Neural cell (in vitro differentiated cells): ENCODE data around the gene RIMS4. TPM values are rescaled to one million over a fixed set of nuclear protein-coding genes. Genes with fewer than 3 reads are reported as not detected.

Experiments
- H2AFZ ChIP-seq: fragments of 200-600, 300-800 bp; sonication (generic), shearing (Covaris generic); 2 replicates; pipeline ENCODE4 v1.6.0; 2014; ENCODE audit warnings: low read depth, mild to moderate bottlenecking, antibody characterized with exemption, low read length, moderate library complexity
- H3F3A ChIP-seq: fragments of 200-600 bp; shearing (Covaris generic); 2 replicates; pipeline ENCODE4 v1.6.1; 2016; ENCODE audit warnings: mild to moderate bottlenecking, moderate library complexity, mixed read lengths, antibody characterized with exemption, low read length; ENCODE audit not compliant: insufficient read depth, poor library complexity, severe bottlenecking
- H3K27ac ChIP-seq: fragments of 200-600, 300-800 bp; sonication (generic), shearing (Covaris generic); 2 replicates; pipeline ENCODE4 v1.5.1; 2014; ENCODE audit warnings: mild to moderate bottlenecking, low read length, moderate library complexity
- H3K27me3 ChIP-seq: fragments of 300-800, 200-600 bp; sonication (generic), shearing (Covaris generic); 2 replicates; pipeline ENCODE4 v1.6.0; 2014; ENCODE audit warnings: mild to moderate bottlenecking, low read depth, low read length, moderate library complexity; ENCODE audit not compliant: insufficient read depth
- H3K36me3 ChIP-seq: fragments of 300-800, 200-600 bp; sonication (generic), shearing (Covaris generic); 2 replicates; pipeline ENCODE4 v1.5.1; 2014; ENCODE audit warnings: mild to moderate bottlenecking, antibody characterized with exemption, low read length, moderate library complexity; ENCODE audit not compliant: insufficient read depth
- H3K4me2 ChIP-seq: fragments of 300-800, 200-600 bp; sonication (generic), shearing (Covaris generic); 2 replicates; pipeline ENCODE4 v1.6.0; 2014; ENCODE audit warnings: mild to moderate bottlenecking, low read length
- H3K4me3 ChIP-seq: fragments of 300-800, 200-600 bp; sonication (generic), shearing (Covaris generic); 2 replicates; pipeline ENCODE4 v1.5.1; 2014; ENCODE audit warnings: mild to moderate bottlenecking, low read length, moderate library complexity
- H3K79me2 ChIP-seq: fragments of 200-600 bp; shearing (Covaris generic); replicated peaks from 2 replicates; pipeline ENCODE4 v1.6.0; 2014; ENCODE audit warnings: mild to moderate bottlenecking, low read length, moderate library complexity; ENCODE audit not compliant: insufficient read depth
- H3K9ac ChIP-seq: fragments of 300-800, 200-600 bp; sonication (generic), shearing (Covaris generic); 2 replicates; pipeline ENCODE4 v1.6.1; 2016; ENCODE audit warnings: mild to moderate bottlenecking, low read length, mixed read lengths
- H3K9me2 ChIP-seq: fragments of 200-600 bp; shearing (Covaris generic); 2 replicates; pipeline ENCODE4 v1.6.1; 2016; ENCODE audit warnings: mild to moderate bottlenecking, low read length, mixed read lengths; ENCODE audit not compliant: insufficient read depth
- H3K9me3 ChIP-seq: fragments of 200-600, 300-800 bp; sonication (generic), shearing (Covaris generic); 2 replicates; pipeline ENCODE4 v1.6.1; 2016; ENCODE audit warnings: mild to moderate bottlenecking, mixed run types, low read length, moderate library complexity, mixed read lengths
- H4K20me1 ChIP-seq: fragments of 200-600 bp; shearing (Covaris generic); 2 replicates; pipeline ENCODE4 v1.6.1; 2016; ENCODE audit warnings: mild to moderate bottlenecking, mixed run types; ENCODE audit not compliant: insufficient read depth
- CTCF ChIP-seq: fragments of 450-650 bp; IDR thresholded peaks from 2 replicates; pipeline ENCODE4 v1.5.1; 2014; ENCODE audit warnings: antibody characterized with exemption, mild to moderate bottlenecking, moderate library complexity; ENCODE audit not compliant: poor library complexity, severe bottlenecking
- EP300 ChIP-seq: fragments of 450-650 bp; conservative IDR thresholded peaks from 2 replicates; pipeline ENCODE4 v1.6.1; 2014; ENCODE audit warnings: antibody characterized with exemption, mild to moderate bottlenecking, moderate library complexity; ENCODE audit not compliant: poor library complexity, severe bottlenecking
- EZH2 ChIP-seq: fragments of 200-600, 300-800 bp; shearing (Covaris generic), sonication (generic); IDR thresholded peaks from 2 replicates; pipeline ENCODE4 v1.6.1; 2014; ENCODE audit warnings: antibody characterized with exemption, low read length, borderline replicate concordance, mild to moderate bottlenecking; ENCODE audit not compliant: insufficient read depth, poor library complexity, severe bottlenecking
- MXI1 ChIP-seq: fragments of 450-650 bp; conservative IDR thresholded peaks from 2 replicates; pipeline ENCODE4 v1.6.1; 2014; ENCODE audit warnings: antibody characterized with exemption, mild to moderate bottlenecking; ENCODE audit not compliant: poor library complexity, severe bottlenecking
- POLR2AphosphoS5 ChIP-seq: IDR thresholded peaks from 2 replicates; pipeline ENCODE4 v1.6.1; 2012
- RAD21 ChIP-seq: fragments of 450-650 bp; conservative IDR thresholded peaks from 2 replicates; pipeline ENCODE4 v1.6.1; 2014; ENCODE audit warnings: antibody characterized with exemption, mild to moderate bottlenecking, moderate library complexity
- SMC3 ChIP-seq: fragments of 450-650 bp; conservative IDR thresholded peaks from 2 replicates; pipeline ENCODE4 v1.6.1; 2014; ENCODE audit warnings: antibody characterized with exemption, mild to moderate bottlenecking, moderate library complexity; ENCODE audit not compliant: poor library complexity
- TAF1 ChIP-seq: IDR thresholded peaks from 2 replicates; pipeline ENCODE4 v1.6.1; 2012; ENCODE audit warnings: low read depth
- polyA plus RNA-seq: library from polyadenylated mRNA; depleted of rRNA; stranded (reverse); fragments of >200 nt; gene quantifications from 2 replicates; pipeline ENCODE4 v1.2.3, GENCODE V29; 2014
- TF ChIP-seq, protein P1 (sequence below): IDR thresholded peaks from 2 replicates; pipeline ENCODE4 v1.6.1; 2012; ENCODE audit warnings: borderline replicate concordance

The RIMS4 gene
- polyA plus RNA-seq, 1 donor from 2014 or later, result 40.6 TPM

DNA sequence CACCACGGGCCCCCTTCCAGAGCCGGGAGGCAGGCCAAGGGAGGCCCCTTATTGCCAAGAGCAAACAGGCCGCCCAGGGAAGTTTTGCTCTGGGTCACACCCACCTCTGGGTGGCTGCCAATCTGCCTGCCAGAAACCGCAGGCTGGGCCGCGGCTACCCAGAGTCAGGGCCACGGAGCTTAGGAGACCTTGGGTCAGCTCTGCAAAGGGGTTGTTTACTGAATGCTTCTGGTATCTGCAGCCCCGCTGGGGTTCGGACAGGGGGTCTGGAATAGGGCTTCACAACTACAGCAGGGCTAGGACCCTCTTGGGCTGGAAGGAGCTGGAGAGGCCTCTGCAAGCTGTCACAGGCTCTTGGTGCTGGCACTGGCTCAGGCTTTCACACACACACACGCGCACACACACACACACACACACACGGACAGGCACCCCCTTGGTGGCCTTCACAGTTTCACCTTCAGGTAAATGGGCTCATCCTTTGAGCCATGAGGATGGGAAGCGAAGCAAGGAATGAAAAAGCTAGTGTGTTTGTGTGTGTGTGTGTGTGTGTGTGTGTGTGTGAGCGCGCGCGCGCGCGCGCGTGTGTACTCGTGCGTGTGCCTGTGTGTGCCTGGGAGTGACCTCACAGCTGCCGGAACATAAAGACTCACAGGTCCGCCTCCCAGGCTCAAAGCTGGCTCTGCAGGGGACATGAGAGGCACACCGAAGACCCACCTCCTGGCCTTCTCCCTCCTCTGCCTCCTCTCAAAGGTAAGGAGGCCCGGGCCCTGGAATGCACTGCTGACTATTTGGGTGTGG is 95.4 kb downstream of the RIMS4 start, which contains the start of gene CCN5:
TSS of gene CCN5 (plus strand) at position 669 of the 798 bp plus-strand sequence. CDS start at position 691, 22 bp downstream.
- TF ChIP-seq RAD21 (no peak), CTCF (no peak), EP300 (no peak), SMC3 (no peak), EZH2 (no peak)
- H4K20me1 ChIP-seq, result no peaks in the 10 kb centered on the region
- no peak within 1 kb of the TSS for H3K4me3 ChIP-seq
- H3K36me3 ChIP-seq, result no peaks in the 10 kb centered on the region
- no peak within 1 kb of the TSS for H3K27ac ChIP-seq
- H3K27me3 ChIP-seq, result no peaks in the 10 kb centered on the region
- H3K4me2 ChIP-seq, result no peak within 1 kb of the TSS
- no peaks in the 10 kb centered on the region for H3K79me2 ChIP-seq
- no peaks in the 10 kb centered on the region for H3K9me2 ChIP-seq
- H3F3A ChIP-seq, result no peaks in the 10 kb centered on the region
- no peak within 1 kb of the TSS for H2AFZ ChIP-seq
- H3K9ac ChIP-seq, result no peak within 1 kb of the TSS
- no peaks in the 10 kb centered on the region for H3K9me3 ChIP-seq

DNA sequence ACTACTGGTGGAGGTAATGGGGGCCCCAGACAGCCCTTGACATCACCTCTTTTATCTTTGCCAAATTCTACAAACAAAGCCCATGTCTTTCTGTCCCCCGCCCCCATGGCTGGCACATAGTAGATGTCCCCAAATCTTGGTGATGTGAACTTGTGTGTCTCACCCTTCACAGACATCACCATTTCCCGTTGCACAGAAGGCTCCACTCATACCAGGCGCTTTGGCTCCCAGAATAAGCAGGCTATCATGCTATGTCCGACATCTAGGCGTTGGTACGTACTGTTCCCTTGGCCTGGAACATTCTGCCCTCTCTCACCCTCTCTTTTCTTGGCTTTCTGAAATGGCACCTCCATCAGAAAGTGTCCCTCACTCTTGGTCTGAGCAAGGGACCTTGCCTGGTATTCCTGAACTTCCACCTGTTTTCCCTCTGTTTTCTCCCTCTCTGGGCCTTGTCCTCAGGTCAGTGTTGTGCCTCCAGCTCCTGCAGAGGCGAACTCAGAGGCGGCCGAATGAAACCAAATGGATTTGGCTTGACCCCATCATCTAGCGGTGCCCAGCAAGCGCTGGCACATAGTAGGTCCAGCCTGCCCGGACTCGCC is 96.1 kb downstream of the RIMS4 start:
- H3K4me3 ChIP-seq, result no peak overlapping the region
- no peaks in the 10 kb centered on the region for H3K9me3 ChIP-seq
- H4K20me1 ChIP-seq, result no peaks in the 10 kb centered on the region
- no peaks in the 10 kb centered on the region for H3F3A ChIP-seq
- H3K9me2 ChIP-seq, result no peaks in the 10 kb centered on the region
- no peak for TF ChIP-seq POLR2AphosphoS5
- no peak for TF ChIP-seq EZH2
- TF ChIP-seq EP300, result no peak
- TF ChIP-seq SMC3, result no peak
- TF ChIP-seq, protein P1, sequence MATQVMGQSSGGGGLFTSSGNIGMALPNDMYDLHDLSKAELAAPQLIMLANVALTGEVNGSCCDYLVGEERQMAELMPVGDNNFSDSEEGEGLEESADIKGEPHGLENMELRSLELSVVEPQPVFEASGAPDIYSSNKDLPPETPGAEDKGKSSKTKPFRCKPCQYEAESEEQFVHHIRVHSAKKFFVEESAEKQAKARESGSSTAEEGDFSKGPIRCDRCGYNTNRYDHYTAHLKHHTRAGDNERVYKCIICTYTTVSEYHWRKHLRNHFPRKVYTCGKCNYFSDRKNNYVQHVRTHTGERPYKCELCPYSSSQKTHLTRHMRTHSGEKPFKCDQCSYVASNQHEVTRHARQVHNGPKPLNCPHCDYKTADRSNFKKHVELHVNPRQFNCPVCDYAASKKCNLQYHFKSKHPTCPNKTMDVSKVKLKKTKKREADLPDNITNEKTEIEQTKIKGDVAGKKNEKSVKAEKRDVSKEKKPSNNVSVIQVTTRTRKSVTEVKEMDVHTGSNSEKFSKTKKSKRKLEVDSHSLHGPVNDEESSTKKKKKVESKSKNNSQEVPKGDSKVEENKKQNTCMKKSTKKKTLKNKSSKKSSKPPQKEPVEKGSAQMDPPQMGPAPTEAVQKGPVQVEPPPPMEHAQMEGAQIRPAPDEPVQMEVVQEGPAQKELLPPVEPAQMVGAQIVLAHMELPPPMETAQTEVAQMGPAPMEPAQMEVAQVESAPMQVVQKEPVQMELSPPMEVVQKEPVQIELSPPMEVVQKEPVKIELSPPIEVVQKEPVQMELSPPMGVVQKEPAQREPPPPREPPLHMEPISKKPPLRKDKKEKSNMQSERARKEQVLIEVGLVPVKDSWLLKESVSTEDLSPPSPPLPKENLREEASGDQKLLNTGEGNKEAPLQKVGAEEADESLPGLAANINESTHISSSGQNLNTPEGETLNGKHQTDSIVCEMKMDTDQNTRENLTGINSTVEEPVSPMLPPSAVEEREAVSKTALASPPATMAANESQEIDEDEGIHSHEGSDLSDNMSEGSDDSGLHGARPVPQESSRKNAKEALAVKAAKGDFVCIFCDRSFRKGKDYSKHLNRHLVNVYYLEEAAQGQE, result no peak
- no peak for TF ChIP-seq TAF1
- no peak for TF ChIP-seq RAD21
- TF ChIP-seq CTCF, result no peak
- TF ChIP-seq MXI1, result no peak
- H2AFZ ChIP-seq, result no peak overlapping the region
- no peak overlapping the region for H3K9ac ChIP-seq
- H3K4me2 ChIP-seq, result no peak overlapping the region
- no peaks in the 10 kb centered on the region for H3K27me3 ChIP-seq
- H3K27ac ChIP-seq, result no peak overlapping the region
- H3K79me2 ChIP-seq, result no peaks in the 10 kb centered on the region
- H3K36me3 ChIP-seq, result no peaks in the 10 kb centered on the region
